Osteoblast (primary cell): ENCODE results near the gene PTRHD1. TPM values are rescaled to one million over a fixed set of nuclear protein-coding genes. Genes with fewer than 3 reads are reported as not detected.
A peak's percentile ranks its signal among the peaks of the same experiment; 100 is the strongest.

Experiments
- DNase-seq: peaks from one replicate; pipeline ENCODE4 v3.0.0; 2011; ENCODE audit warnings: low spot score, mixed read lengths; ENCODE audit not compliant: insufficient read length; ENCODE audit errors: missing footprints
- H2AFZ ChIP-seq: 2 replicates; pipeline ENCODE4 v1.6.0; 2011; ENCODE audit warnings: mild to moderate bottlenecking, low read length
- H3K27ac ChIP-seq: 2 replicates; pipeline ENCODE4 v1.5.1; 2011; ENCODE audit warnings: mild to moderate bottlenecking, low read depth, low read length, moderate library complexity
- H3K27me3 ChIP-seq: 2 replicates; pipeline ENCODE4 v1.6.0; 2012; ENCODE audit warnings: mild to moderate bottlenecking, control low read depth, inconsistent platforms, low read length, moderate library complexity; ENCODE audit not compliant: insufficient read depth
- H3K36me3 ChIP-seq: 2 replicates; pipeline ENCODE4 v1.5.1; 2011; ENCODE audit warnings: mild to moderate bottlenecking, low read length, control low read depth, moderate library complexity; ENCODE audit not compliant: insufficient read depth
- H3K4me1 ChIP-seq: 2 replicates; pipeline ENCODE4 v1.5.1; 2011; ENCODE audit warnings: mild to moderate bottlenecking, low read length, control low read depth, moderate library complexity; ENCODE audit not compliant: insufficient read depth
- H3K4me2 ChIP-seq: 2 replicates; pipeline ENCODE4 v1.6.0; 2011; ENCODE audit warnings: mild to moderate bottlenecking, low read length; ENCODE audit not compliant: insufficient read depth
- H3K4me3 ChIP-seq: fragments of 200-600 bp; sonication (generic); 3 replicates; pipeline ENCODE4 v1.5.1; 2012; ENCODE audit warnings: mild to moderate bottlenecking, low read length, inconsistent platforms; ENCODE audit not compliant: insufficient read depth
- H3K79me2 ChIP-seq: 2 replicates; pipeline ENCODE4 v1.6.0; 2012; ENCODE audit warnings: mild to moderate bottlenecking, low read length, control low read depth, inconsistent platforms; ENCODE audit not compliant: insufficient read depth
- H3K9me3 ChIP-seq: 2 replicates; pipeline ENCODE4 v1.5.1; 2011; ENCODE audit warnings: low read depth, low read length, control low read depth
- H4K20me1 ChIP-seq: 2 replicates; pipeline ENCODE4 v1.6.0; 2012; ENCODE audit warnings: mild to moderate bottlenecking, low read length, control low read depth; ENCODE audit not compliant: insufficient read depth
- CTCF ChIP-seq: IDR thresholded peaks from 2 replicates; pipeline ENCODE4 v1.5.1; 2011; ENCODE audit warnings: mild to moderate bottlenecking, low read depth, low read length, moderate library complexity; ENCODE audit errors: extremely low read depth
- total RNA-seq: library from RNA; depleted of rRNA; stranded (reverse); fragments of >200 nt; gene quantifications from 2 replicates; pipeline ENCODE4 v1.2.3, GENCODE V29; 2012

Gene PTRHD1
- total RNA-seq, 1 donor: 25.0 TPM

- H3K27ac ChIP-seq: peak overlapping the region; percentile 78
- H3K4me3 ChIP-seq: no peak overlapping the region
- peaks cover 22% of the 10 kb centered on the region for H3K4me1 ChIP-seq
- peaks cover 41% of the 10 kb centered on the region for H3K79me2 ChIP-seq
- no peaks in the 10 kb centered on the region for H3K9me3 ChIP-seq
- H3K36me3 ChIP-seq: peaks cover 48% of the 10 kb centered on the region
- no peaks in the 10 kb centered on the region for H4K20me1 ChIP-seq
- peak overlapping the region; percentile 3 for H3K4me2 ChIP-seq
- H3K27me3 ChIP-seq: no peaks in the 10 kb centered on the region
- no peak for TF ChIP-seq CTCF
- peak overlapping the region; percentile 4 for H2AFZ ChIP-seq
- peak; percentile 91 for DNase-seq
Measured at GRCh38 chr2:24816884-24817283, 23.7 kb upstream of the PTRHD1 start.

DNA sequence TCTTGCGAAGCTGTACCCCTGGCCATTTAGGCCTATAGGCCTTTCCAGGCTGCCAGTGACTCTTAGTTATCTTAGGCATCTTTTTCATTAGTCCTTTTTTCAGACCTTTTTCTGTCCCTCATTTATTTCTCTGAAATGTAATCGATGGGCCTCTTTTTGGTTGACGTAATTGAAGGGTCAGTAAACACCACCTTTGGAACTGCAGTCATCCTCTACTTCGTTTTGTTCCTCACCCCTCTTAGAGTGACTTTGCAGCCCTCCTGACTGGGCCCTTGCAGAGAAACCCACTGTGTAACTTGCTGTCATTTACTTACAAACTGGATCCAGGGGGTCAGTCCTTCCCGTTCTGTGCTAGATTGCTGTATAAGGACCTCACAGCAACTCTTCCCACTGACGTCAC lies 23.2 kb upstream of the PTRHD1 start:
- peaks cover 22% of the 10 kb centered on the region for H3K4me1 ChIP-seq
- H3K4me3 ChIP-seq: no peak overlapping the region
- peaks cover 44% of the 10 kb centered on the region for H3K79me2 ChIP-seq
- no peak for DNase-seq
- H2AFZ ChIP-seq: peak overlapping the region; percentile 4
- H3K36me3 ChIP-seq: peaks cover 43% of the 10 kb centered on the region
- H3K9me3 ChIP-seq: no peaks in the 10 kb centered on the region
- H3K27ac ChIP-seq: peak overlapping the region; percentile 78
- no peaks in the 10 kb centered on the region for H4K20me1 ChIP-seq
- peak overlapping the region; percentile 3 for H3K4me2 ChIP-seq
- no peak for TF ChIP-seq CTCF
- no peaks in the 10 kb centered on the region for H3K27me3 ChIP-seq

- peaks cover 22% of the 10 kb centered on the region for H3K4me1 ChIP-seq
- TF ChIP-seq CTCF: no peak
- no peaks in the 10 kb centered on the region for H4K20me1 ChIP-seq
- no peak overlapping the region for H3K4me3 ChIP-seq
- H3K9me3 ChIP-seq: no peaks in the 10 kb centered on the region
- peaks cover 53% of the 10 kb centered on the region for H3K79me2 ChIP-seq
- no peak overlapping the region for H2AFZ ChIP-seq
- peaks cover 34% of the 10 kb centered on the region for H3K36me3 ChIP-seq
- no peak for DNase-seq
- no peak overlapping the region for H3K4me2 ChIP-seq
- H3K27me3 ChIP-seq: no peaks in the 10 kb centered on the region
- H3K27ac ChIP-seq: no peak overlapping the region
Measured at GRCh38 chr2:24815171-24815570, 22.0 kb upstream of the PTRHD1 start.

DNA sequence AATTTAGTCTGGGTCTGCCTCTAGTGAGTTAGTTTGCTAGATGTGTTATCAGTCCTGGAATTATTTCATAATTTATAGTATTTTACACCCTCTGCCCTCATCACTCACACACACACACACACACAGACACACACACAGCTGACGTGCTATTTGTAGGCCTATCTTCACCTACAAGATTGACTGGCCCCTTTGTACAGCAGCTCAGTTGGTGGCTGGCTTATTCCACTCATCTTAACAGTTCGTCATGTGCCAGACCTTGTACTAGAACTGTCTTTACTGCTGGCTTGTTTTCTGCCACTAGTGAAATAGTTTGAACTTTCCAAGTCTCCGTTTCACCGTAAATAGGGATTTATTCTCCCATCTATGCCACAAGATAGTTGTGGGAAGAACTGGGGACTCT lies 21.3 kb upstream of the PTRHD1 start:
- H3K4me3 ChIP-seq: no peak overlapping the region
- no peaks in the 10 kb centered on the region for H3K27me3 ChIP-seq
- DNase-seq: no peak
- H4K20me1 ChIP-seq: no peaks in the 10 kb centered on the region
- H3K9me3 ChIP-seq: no peaks in the 10 kb centered on the region
- peaks cover 28% of the 10 kb centered on the region for H3K36me3 ChIP-seq
- no peak overlapping the region for H3K4me2 ChIP-seq
- peaks cover 59% of the 10 kb centered on the region for H3K79me2 ChIP-seq
- peaks cover 22% of the 10 kb centered on the region for H3K4me1 ChIP-seq
- TF ChIP-seq CTCF: no peak
- H3K27ac ChIP-seq: no peak overlapping the region
- no peak overlapping the region for H2AFZ ChIP-seq
